ENCODE measurements around the gene MARCHF10. TPM values are rescaled to one million over a fixed set of nuclear protein-coding genes. Genes with fewer than 3 reads are reported as not detected.

Gene MARCHF10
- total and polyA plus RNA-seq, 2 of the 4 experiments (the other 2 are of a cell fraction) = 0.18 to 0.74 TPM

DNA sequence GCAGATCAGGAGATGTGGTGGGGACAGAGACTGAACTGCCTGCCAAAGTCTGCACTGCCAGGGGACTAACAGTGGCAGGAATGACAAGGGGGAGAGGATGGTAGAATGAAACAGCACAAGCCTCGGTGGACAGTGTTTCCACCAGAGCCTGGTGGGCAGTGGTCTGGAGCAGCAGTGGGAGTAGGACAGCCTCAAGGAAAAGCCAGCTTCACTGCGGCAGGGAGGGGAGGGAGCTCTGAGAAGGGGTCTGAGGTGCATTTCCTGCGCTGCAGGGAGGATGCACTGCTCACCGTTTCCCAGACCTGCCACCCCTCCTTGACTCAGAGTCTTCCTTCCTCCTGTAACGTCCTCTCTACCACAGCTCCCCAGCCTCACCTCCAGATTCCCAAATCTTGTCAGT lies 33.8 kb downstream of the MARCHF10 start:
- CTCF ChIA-PET = no interaction called here
- in situ Hi-C loops (cut with MboI; ENCODE audit: low sequenced_read_pairs) = no loop called here

More for the DNA sequence above, 33.8 kb downstream of the MARCHF10 start:
- peak overlapping the region; percentile 51; the same call in 1 of the 2 replicates for H2AK5ac ChIP-seq (ENCODE audit: low read depth, low read length)
- 65% methylated on average over 2 of the region's 5 CpGs; no CpG with 5 or more reads in 1 of the 2 experiments for WGBS, 2 experiments (ENCODE audit: extremely low coverage in 2 of 2, insufficient read length in 1 of 2)
- no peaks in the 10 kb centered on the region for H3K36me3 ChIP-seq (ENCODE audit: control insufficient read depth, insufficient read depth, low read length)
- H4K91ac ChIP-seq (ENCODE audit: insufficient read depth, low read depth, low read length) = no peak overlapping the region
- dilution Hi-C loops (cut with HindIII; ENCODE audit: low sequenced_read_pairs, unreplicated experiment) = no loop called here
- H3K4me3 ChIP-seq (ENCODE audit: insufficient read depth, low read depth, low read length) = no peak overlapping the region
- H3K9me1 ChIP-seq (ENCODE audit: insufficient read depth, low read length) = peaks cover 10% of the 10 kb centered on the region
- H3K27me3 ChIP-seq (ENCODE audit: control insufficient read depth, insufficient read depth, low read length) = peaks cover 2% of the 10 kb centered on the region; the same call in 1 of the 2 replicates
- no peak overlapping the region for H3K18ac ChIP-seq (ENCODE audit: low read depth, low read length)
- H2AFZ ChIP-seq (replicated peaks; ENCODE audit: low read length, poor library complexity) = no peak overlapping the region
- H3K27ac ChIP-seq (ENCODE audit: insufficient read depth, low read length) = no peak overlapping the region
- H3K14ac ChIP-seq (replicated peaks; ENCODE audit: low read depth, low read length) = no peak overlapping the region
- peaks cover 4% of the 10 kb centered on the region; the same call in 1 of the 2 replicates for H3K4me1 ChIP-seq (ENCODE audit: control insufficient read depth, insufficient read depth, low read length)
- no peak overlapping the region for H2BK5ac ChIP-seq (ENCODE audit: low read depth, low read length, poor library complexity, severe bottlenecking)
- H3K4ac ChIP-seq (ENCODE audit: low read depth, low read length) = no peak overlapping the region
- H3K23ac ChIP-seq (ENCODE audit: low read depth, low read length) = no peak overlapping the region
- POLR2A ChIA-PET (ENCODE audit: unreplicated experiment) = no interaction called here
- no TSS peak for BruUV-seq (replicated peaks)
- no peak for ATAC-seq (ENCODE audit: low read depth)
- H3K9ac ChIP-seq (ENCODE audit: low read depth, low read length) = no peak overlapping the region
- no peak overlapping the region for H2AK9ac ChIP-seq (replicated peaks; ENCODE audit: low read depth, low read length, poor library complexity)
- peaks cover 2% of the 10 kb centered on the region; the same call in 1 of the 2 replicates for H3K9me3 ChIP-seq (ENCODE audit: control insufficient read depth, insufficient read depth, low read length)
- H4K20me1 ChIP-seq (ENCODE audit: insufficient read depth, low read length) = 0 out of 2 replicates have a peak, but pooled peaks cover 3% of the 10 kb centered on the region
- TF ChIP-seq BHLHE40 (IDR thresholded peaks at IDR 0.05; ENCODE audit: low read depth, low read length) (no peak), POLR2A (IDR thresholded peaks at IDR 0.05; ENCODE audit: low read depth, low read length) (no peak), RCOR1 (IDR thresholded peaks at IDR 0.05; ENCODE audit: insufficient replicate concordance, low read length) (no peak), FOS (IDR thresholded peaks at IDR 0.05; ENCODE audit: low read depth, low read length) (no peak), SMC3 (IDR thresholded peaks at IDR 0.05; ENCODE audit: low read depth, low read length) (no peak), CEBPB (IDR thresholded peaks at IDR 0.05; ENCODE audit: low read depth, low read length) (no peak), RFX5 (IDR thresholded peaks at IDR 0.05; ENCODE audit: low read depth, low read length) (no peak), MAZ (IDR thresholded peaks at IDR 0.05; ENCODE audit: borderline replicate concordance, low read depth, low read length) (no peak), RAD21 (IDR thresholded peaks at IDR 0.05; ENCODE audit: low read length) (no peak)
- TF ChIP-seq, protein P1, sequence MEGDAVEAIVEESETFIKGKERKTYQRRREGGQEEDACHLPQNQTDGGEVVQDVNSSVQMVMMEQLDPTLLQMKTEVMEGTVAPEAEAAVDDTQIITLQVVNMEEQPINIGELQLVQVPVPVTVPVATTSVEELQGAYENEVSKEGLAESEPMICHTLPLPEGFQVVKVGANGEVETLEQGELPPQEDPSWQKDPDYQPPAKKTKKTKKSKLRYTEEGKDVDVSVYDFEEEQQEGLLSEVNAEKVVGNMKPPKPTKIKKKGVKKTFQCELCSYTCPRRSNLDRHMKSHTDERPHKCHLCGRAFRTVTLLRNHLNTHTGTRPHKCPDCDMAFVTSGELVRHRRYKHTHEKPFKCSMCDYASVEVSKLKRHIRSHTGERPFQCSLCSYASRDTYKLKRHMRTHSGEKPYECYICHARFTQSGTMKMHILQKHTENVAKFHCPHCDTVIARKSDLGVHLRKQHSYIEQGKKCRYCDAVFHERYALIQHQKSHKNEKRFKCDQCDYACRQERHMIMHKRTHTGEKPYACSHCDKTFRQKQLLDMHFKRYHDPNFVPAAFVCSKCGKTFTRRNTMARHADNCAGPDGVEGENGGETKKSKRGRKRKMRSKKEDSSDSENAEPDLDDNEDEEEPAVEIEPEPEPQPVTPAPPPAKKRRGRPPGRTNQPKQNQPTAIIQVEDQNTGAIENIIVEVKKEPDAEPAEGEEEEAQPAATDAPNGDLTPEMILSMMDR (conservative IDR thresholded peaks at IDR 0.05; ENCODE audit: low read depth, low read length) = no peak
- TF ChIP-seq, protein P2, sequence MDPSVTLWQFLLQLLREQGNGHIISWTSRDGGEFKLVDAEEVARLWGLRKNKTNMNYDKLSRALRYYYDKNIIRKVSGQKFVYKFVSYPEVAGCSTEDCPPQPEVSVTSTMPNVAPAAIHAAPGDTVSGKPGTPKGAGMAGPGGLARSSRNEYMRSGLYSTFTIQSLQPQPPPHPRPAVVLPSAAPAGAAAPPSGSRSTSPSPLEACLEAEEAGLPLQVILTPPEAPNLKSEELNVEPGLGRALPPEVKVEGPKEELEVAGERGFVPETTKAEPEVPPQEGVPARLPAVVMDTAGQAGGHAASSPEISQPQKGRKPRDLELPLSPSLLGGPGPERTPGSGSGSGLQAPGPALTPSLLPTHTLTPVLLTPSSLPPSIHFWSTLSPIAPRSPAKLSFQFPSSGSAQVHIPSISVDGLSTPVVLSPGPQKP (IDR thresholded peaks at IDR 0.05; ENCODE audit: borderline replicate concordance, low read depth, low read length) = no peak
- H4K5ac ChIP-seq (ENCODE audit: low read depth, low read length) = no peak overlapping the region
- H2BK120ac ChIP-seq (ENCODE audit: low read depth, low read length) = no peak overlapping the region
- intact Hi-C loops (cut with micrococcal nuclease) = no loop called here
- no peak overlapping the region for H3K56ac ChIP-seq (ENCODE audit: extremely low read depth, insufficient read depth, low read length)
- no peak overlapping the region; the same call in 2 of the 3 replicates for H2BK15ac ChIP-seq (ENCODE audit: low read depth, low read length)
- H2BK20ac ChIP-seq (ENCODE audit: low read depth, low read length) = no peak overlapping the region
- DNase-seq = no peak
- H3K79me1 ChIP-seq (ENCODE audit: low read depth in 1 of 2, low read length in 2 of 2) = no peaks in the 10 kb centered on the region
- no peak overlapping the region for H4K8ac ChIP-seq (ENCODE audit: low read depth in 2 of 2, low read length in 2 of 2)
- no peak overlapping the region for H3K4me2 ChIP-seq (ENCODE audit: low read depth, low read length)

Measured in IMR-90 (cell line).